K562 (cell line): ENCODE results near the gene TRIM44. TPM values are rescaled to one million over a fixed set of nuclear protein-coding genes. Genes with fewer than 3 reads are reported as not detected.

Source experiments
- ATAC-seq: fragments of 200-7000 bp; cut with Tn5 transposase; 3 replicates; pipeline ENCODE4 v1.9.1; 2020; ENCODE audit warnings: moderate library complexity
- BruUV-seq: library from RNA; stranded (reverse); fragments of 400-500 nt; replicated peaks from 2 replicates; lab custom pipeline; 2021; lab: Mats Ljungman, UMichigan
- CTCF ChIA-PET: fragments of 300-600 bp; formaldehyde crosslinking; extraction: SDS; loops from one replicate; lab custom pipeline; 2021; ENCODE audit warnings: low intra/inter-chr PET ratio; lab: Yijun Ruan, JAX
- POLR2A ChIA-PET: fragments of 300-600, 350-650 bp; sonication (Branson Sonifier 250); formaldehyde crosslinking; extraction: SDS; loops from one replicate; lab custom pipeline; 2021; ENCODE audit warnings: antibody characterized with exemption, inconsistent platforms; lab: Yijun Ruan, JAX
- DNase-seq, 4 experiments: peaks; one replicate each; pipeline versions ENCODE4 v3.0.0 to v3.0.0-alpha.2; 2011 to 2018; ENCODE audit warnings: low spot score in 3 of 4, mixed read lengths in 3 of 4; ENCODE audit errors: extremely low read depth in 1 of 4
- FAIRE-seq: peaks from 2 replicates; lab custom pipeline; 2011; peaks lifted over from hg19 to GRCh38; lab: Jason Lieb, UNC
- H2AFZ ChIP-seq: 2 replicates; pipeline ENCODE4 v1.6.0; 2011; ENCODE audit warnings: low read depth, low read length, control low read depth, inconsistent platforms
- H3K27ac ChIP-seq: fragments of 200-600 bp; 3 replicates; pipeline ENCODE4 v1.8.0; 2011; ENCODE audit warnings: low read depth, mild to moderate bottlenecking, control low read depth, inconsistent platforms, low read length, moderate library complexity, mixed read lengths; ENCODE audit errors: extremely low read depth
- H3K27me3 ChIP-seq, 2 experiments: fragments of 300-600 bp in 1 of 2; 2 replicates in 1 of 2; 3 replicates in 1 of 2; pipeline versions ENCODE4 v1.6.0 to v1.8.0; 2011; ENCODE audit warnings: inconsistent platforms in 2 of 2, low read length in 2 of 2, mild to moderate bottlenecking in 1 of 2, mixed read lengths in 1 of 2, moderate library complexity in 1 of 2; ENCODE audit not compliant: control insufficient read depth in 2 of 2, insufficient read depth in 2 of 2
- H3K36me3 ChIP-seq: fragments of 300-600 bp; 3 replicates; pipeline ENCODE4 v1.8.0; 2011; ENCODE audit warnings: mild to moderate bottlenecking, low read length, inconsistent platforms; ENCODE audit not compliant: control insufficient read depth, insufficient read depth
- H3K4me1 ChIP-seq, 2 experiments: fragments of 200-600 bp in 1 of 2; replicated peaks in 1 of 2; 2 replicates in 1 of 2; 3 replicates in 1 of 2; pipeline versions ENCODE4 v1.5.1 to v1.8.0; 2011; ENCODE audit warnings: inconsistent platforms in 2 of 2, low read length in 2 of 2, mild to moderate bottlenecking in 1 of 2, mixed read lengths in 1 of 2, moderate library complexity in 1 of 2; ENCODE audit not compliant: control insufficient read depth in 2 of 2, insufficient read depth in 2 of 2
- H3K4me2 ChIP-seq: 2 replicates; pipeline ENCODE4 v1.6.1; 2011; ENCODE audit warnings: low read length, control low read depth, inconsistent platforms, mixed read lengths; ENCODE audit not compliant: insufficient read depth
- H3K4me3 ChIP-seq: fragments of 200-600 bp; sonication (generic), shearing (Covaris generic); 2 replicates; pipeline ENCODE4 v1.5.1; 2016; ENCODE audit warnings: control low read depth, inconsistent platforms
- H3K79me2 ChIP-seq: fragments of 200-600 bp; 3 replicates; pipeline ENCODE4 v1.8.0; 2011; ENCODE audit warnings: low read length, inconsistent platforms; ENCODE audit not compliant: control insufficient read depth, insufficient read depth
- H3K9ac ChIP-seq, 2 experiments: 2 replicates each; pipeline versions ENCODE4 v1.6.0 to v1.6.1; 2011; ENCODE audit warnings: low read depth in 2 of 2, low read length in 2 of 2, control low read depth in 1 of 2, inconsistent platforms in 1 of 2, mild to moderate bottlenecking in 1 of 2, mixed read lengths in 1 of 2; ENCODE audit not compliant: insufficient read depth in 1 of 2
- H3K9me1 ChIP-seq: one replicate; pipeline ENCODE4 v1.6.0; 2011; ENCODE audit warnings: inconsistent platforms, mild to moderate bottlenecking, low read length, moderate library complexity; ENCODE audit not compliant: control insufficient read depth, insufficient read depth
- H3K9me3 ChIP-seq: replicated peaks from 2 replicates; pipeline ENCODE4 v1.5.1; 2011; ENCODE audit warnings: low read depth, low read length, inconsistent platforms; ENCODE audit not compliant: control insufficient read depth, insufficient read depth
- H4K20me1 ChIP-seq: replicated peaks from 2 replicates; pipeline ENCODE4 v1.6.1; 2011; ENCODE audit warnings: low read length, inconsistent platforms, mixed read lengths; ENCODE audit not compliant: control insufficient read depth, insufficient read depth
- ATF3 ChIP-seq, 2 experiments: fragments of 450-650 bp in 1 of 2; sonication (generic) in 1 of 2; formaldehyde crosslinking in 1 of 2; IDR thresholded peaks in 1 of 2; conservative IDR thresholded peaks in 1 of 2; 2 replicates each; pipeline versions ENCODE4 v1.6.1 to v1.8.1; 2016 to 2023; ENCODE audit warnings: mild to moderate bottlenecking in 2 of 2, moderate library complexity in 2 of 2, inconsistent platforms in 1 of 2, missing genetic modification reagents in 1 of 2
- CC2D1A ChIP-seq: fragments of 450-650 bp; IDR thresholded peaks from 2 replicates; pipeline ENCODE4 v1.6.1; 2017; ENCODE audit warnings: mild to moderate bottlenecking
- CCNT2 ChIP-seq: IDR thresholded peaks from 2 replicates; pipeline ENCODE4 v1.6.1; 2011; ENCODE audit warnings: borderline replicate concordance, low read depth, mild to moderate bottlenecking, moderate library complexity, mixed read lengths, low read length; ENCODE audit not compliant: insufficient read length; ENCODE audit errors: extremely low read depth
- ETV1 ChIP-seq: fragments of 450-650 bp; conservative IDR thresholded peaks from 2 replicates; pipeline ENCODE4 v1.6.1; 2016; ENCODE audit warnings: missing genetic modification characterization, control low read depth, low read depth, missing compliant biosample characterization
- PCBP2 ChIP-seq: fragments of 200-400 bp; formaldehyde crosslinking; IDR thresholded peaks from 2 replicates; pipeline ENCODE4 v1.6.1; 2018; ENCODE audit warnings: low read length, low read depth, mild to moderate bottlenecking, moderate library complexity; ENCODE audit not compliant: poor library complexity, severe bottlenecking
- SREBF2 ChIP-seq: sonication (generic); formaldehyde crosslinking; IDR thresholded peaks from 2 replicates; pipeline ENCODE4 v1.4.0; 2020; ENCODE audit warnings: mild to moderate bottlenecking, missing genetic modification reagents
- ZEB2 ChIP-seq: fragments of 450-650 bp; IDR thresholded peaks from 2 replicates; pipeline ENCODE4 v1.6.1; 2016
- WGBS: fragments of 100-300 bp; shearing (Covaris generic); methylation state at CpG from one replicate; pipeline ENCODE4 v1.1.6; 2016; ENCODE audit warnings: low coverage, mixed read lengths; ENCODE audit not compliant: insufficient coverage; ENCODE audit errors: missing lambda C conversion rate; 5-methylcytosine and 5-hydroxymethylcytosine counted together
- in situ Hi-C: fragments of 300-500 bp; cut with MboI; formaldehyde crosslinking; loops from 4 replicates; pipeline ENCODE4 v1.15.0; 2018; ENCODE audit warnings: inconsistent platforms, mixed read lengths
- intact Hi-C: fragments of 100-400 bp; cut with micrococcal nuclease; formaldehyde crosslinking; loops from 2 replicates; pipeline ENCODE4 v1.14.2; 2022
- polyA plus RNA-seq, 8 experiments: library from polyadenylated mRNA; depleted of rRNA in 4 of 8; stranded (reverse) in 5 of 8; unstranded in 3 of 8; fragments of >200 nt; fragmentation: Nextera tagmentation in 2 of 8; fragmentation: Illumina TruSeq in 1 of 8; extraction: Ambion mirVana in 2 of 8; extraction: Trizol in 1 of 8; gene quantifications; 2 replicates each; pipeline versions ENCODE4 v1.2.1 to v1.2.3, GENCODE V29; 2011 to 2014; ENCODE audit warnings: inconsistent platforms in 1 of 8, missing spikeins in 1 of 8
- total RNA-seq, 7 experiments: library from RNA; depleted of rRNA in 6 of 7; stranded (reverse); fragments of >200 nt in 6 of 7; fragmentation: Illumina TruSeq in 2 of 7; extraction: Trizol in 2 of 7; gene quantifications; 2 replicates each; pipeline versions ENCODE4 v1.2.1 to v1.2.3, GENCODE V29; 2011 to 2021; ENCODE audit warnings: low replicate concordance in 1 of 7

TRIM44 gene
- total and polyA plus RNA-seq, 9 of the 15 experiments (the other 6 are each of a cell fraction or from before 2014, with no cell fraction given), result 8.3 to 105 (median 37.2) TPM

DNA sequence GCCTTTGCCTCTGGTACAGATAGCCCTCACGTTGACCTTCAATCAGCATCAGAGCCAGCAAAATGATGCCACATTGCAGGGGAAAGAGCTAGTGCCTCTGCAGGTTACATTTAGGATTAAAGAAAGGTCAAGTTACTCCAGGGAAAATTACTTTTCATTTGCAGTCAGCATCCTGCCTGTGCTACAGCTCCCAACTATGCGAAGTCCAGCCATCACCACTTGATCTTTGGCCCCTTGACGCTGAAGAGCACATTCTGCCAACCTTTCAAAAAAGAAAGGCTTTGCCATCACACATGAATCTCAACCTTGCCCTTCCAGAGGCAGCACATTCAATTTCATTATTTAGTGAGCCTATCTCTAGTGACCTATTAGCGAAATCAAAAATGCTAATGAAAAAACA is 33.1 kb upstream of the TRIM44 start:
- H3K27me3 ChIP-seq, result peaks cover 15 to 33% of the 10 kb centered on the region in 2 experiments; a peak in 4 of 5 replicates
- FAIRE-seq (no peak), ATAC-seq (no peak), DNase-seq (no peak)
- POLR2A ChIA-PET, result interaction anchor here (0.8 kb wide), 1 partner anchor 10 kb away, joined by 4 read pairs; no protein-coding TSS in a partner anchor
- CTCF ChIA-PET, result no interaction called here
- no peak overlapping the region for H3K9ac ChIP-seq
- H3K4me3 ChIP-seq, result no peak overlapping the region
- 2% methylated on average over 4 of the region's 4 CpGs for WGBS
- no peaks in the 10 kb centered on the region for H3K9me3 ChIP-seq
- H3K36me3 ChIP-seq, result no peaks in the 10 kb centered on the region
- no peak overlapping the region for H2AFZ ChIP-seq
- no peaks in the 10 kb centered on the region for H4K20me1 ChIP-seq
- no peaks in the 10 kb centered on the region for H3K79me2 ChIP-seq
- in situ Hi-C loops, result no loop called here
- BruUV-seq, result no TSS peak
- no peak overlapping the region for H3K4me2 ChIP-seq
- H3K9me1 ChIP-seq, result no peaks in the 10 kb centered on the region
- H3K4me1 ChIP-seq, result no peaks in the 10 kb centered on the region
- no peak overlapping the region for H3K27ac ChIP-seq
- intact Hi-C loops, result no loop called here
- TF ChIP-seq ZEB2 (no peak), CCNT2 (no peak)

DNA sequence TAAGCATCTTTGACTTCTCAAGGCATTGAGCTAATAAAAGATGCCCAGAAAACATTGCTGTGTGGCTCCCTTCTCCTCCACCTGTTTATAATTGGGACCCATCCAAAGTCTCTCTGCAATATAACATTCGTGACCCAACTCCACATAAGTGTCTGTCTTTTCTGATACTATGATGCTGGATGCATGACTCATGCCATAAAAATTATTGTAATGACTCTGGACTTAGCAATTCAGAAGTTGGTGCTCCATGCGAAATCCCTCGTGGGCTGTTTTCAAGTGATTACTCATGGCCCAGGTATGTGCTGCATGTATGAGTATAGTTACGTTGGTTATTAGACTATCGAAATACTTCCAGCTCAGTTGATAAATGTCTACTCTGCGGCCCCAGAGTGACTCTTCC is 32.7 kb upstream of the TRIM44 start:
- FAIRE-seq (peak; percentile 26), ATAC-seq (no peak), DNase-seq (no peak)
- Histone ChIP-seq H3K27ac (no peak overlapping the region), H3K9ac (no peak overlapping the region), H3K27me3 (peaks cover 16 to 33% of the 10 kb centered on the region in 2 experiments), H3K4me3 (no peak overlapping the region), H3K4me1 (no peaks in the 10 kb centered on the region), H4K20me1 (no peaks in the 10 kb centered on the region), H3K9me1 (no peaks in the 10 kb centered on the region), H3K4me2 (no peak overlapping the region), H2AFZ (no peak overlapping the region), H3K9me3 (no peaks in the 10 kb centered on the region), H3K36me3 (no peaks in the 10 kb centered on the region), H3K79me2 (no peaks in the 10 kb centered on the region)
- TF ChIP-seq CC2D1A (no peak), SREBF2 (no peak), ETV1 (tag) (no peak), PCBP2 (no peak), ATF3 (IDR thresholded peaks at IDR 0.05) (0 out of 2 replicates have a peak, but pooled peaks have one; percentile 11), ATF3 (CRISPR knock-in tag; conservative IDR thresholded peaks at IDR 0.05) (no peak)
- CTCF ChIA-PET, result no interaction called here
- BruUV-seq, result no TSS peak
- intact Hi-C loops, result no loop called here
- in situ Hi-C loops, result no loop called here
- WGBS, result 0% methylated on average over 6 of the region's 6 CpGs
- POLR2A ChIA-PET, result interaction anchor here (0.8 kb wide), 1 partner anchor 10 kb away, joined by 4 read pairs; no protein-coding TSS in a partner anchor
